Measurements from ENCODE around the gene HMCN2. TPM values are rescaled to one million over a fixed set of nuclear protein-coding genes. Genes with fewer than 3 reads are reported as not detected.

The HMCN2 gene
- total and polyA plus RNA-seq, 4 donors, result 0.24 to 1.8 (median 0.29) TPM

DNA sequence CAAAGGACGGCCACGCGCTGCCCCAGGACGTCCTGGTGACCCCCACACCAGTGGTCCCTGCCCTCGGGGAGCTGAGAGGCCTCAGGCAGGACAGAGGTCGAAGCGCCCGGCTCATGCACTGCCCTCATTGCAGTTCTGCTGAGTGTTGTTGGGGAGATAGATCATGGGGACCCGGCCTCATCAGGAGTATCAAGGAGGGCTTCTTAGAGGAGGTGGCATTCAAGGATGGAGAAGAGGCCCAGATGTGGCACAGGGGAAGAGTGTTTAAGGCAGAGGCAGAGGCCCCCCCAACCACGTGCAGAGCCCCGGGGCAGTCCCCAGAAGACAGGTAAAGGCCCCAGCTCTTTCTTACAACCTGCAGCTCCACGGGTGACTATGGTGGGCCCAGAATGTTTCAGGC lies 205.4 kb downstream of the HMCN2 start:
- H3K27ac ChIP-seq (ENCODE audit: low read depth in 1 of 2, low read length in 2 of 2), result no peak overlapping the region
- no peak for DNase-seq (ENCODE audit: low spot score)
- no peak overlapping the region for H3K9ac ChIP-seq (ENCODE audit: low read depth in 1 of 2, low read length in 2 of 2)
- peaks cover 6 to 14% (median 7%) of the 10 kb centered on the region in 4 donors for H3K4me1 ChIP-seq (ENCODE audit: control insufficient read depth in 4 of 4, insufficient read depth in 4 of 4, low read length in 3 of 4)
- H3K27me3 ChIP-seq (ENCODE audit: control insufficient read depth in 4 of 4, insufficient read depth in 4 of 4, low read length in 3 of 4), result no peaks in the 10 kb centered on the region
- H3K4me3 ChIP-seq (ENCODE audit: low read depth in 1 of 3, low read length in 3 of 3), result no peak overlapping the region
- H3K36me3 ChIP-seq (ENCODE audit: control insufficient read depth in 4 of 4, insufficient read depth in 3 of 4, low read depth in 1 of 4, low read length in 3 of 4), result peaks cover 17 to 56% (median 41%) of the 10 kb centered on the region in 4 donors
- no peaks in the 10 kb centered on the region for H3K9me3 ChIP-seq (ENCODE audit: control insufficient read depth in 4 of 4, low read length in 3 of 4)
- TF ChIP-seq TAF1 (conservative IDR thresholded peaks at IDR 0.05) (no peak), JUND (IDR thresholded peaks at IDR 0.05) (no peak), HNF4A (conservative IDR thresholded peaks at IDR 0.05) (no peak), NR2F2 (IDR thresholded peaks at IDR 0.05) (no peak), GABPA (IDR thresholded peaks at IDR 0.05 in 1 of 2, conservative IDR thresholded peaks at IDR 0.05 in 1 of 2) (no peak), FOXA1 (IDR thresholded peaks at IDR 0.05) (no peak), EGR1 (IDR thresholded peaks at IDR 0.05; ENCODE audit: low read depth in 2 of 2) (no peak), HNF4G (IDR thresholded peaks at IDR 0.05) (no peak), YY1 (IDR thresholded peaks at IDR 0.05) (no peak), RAD21 (IDR thresholded peaks at IDR 0.05) (no peak), SP1 (IDR thresholded peaks at IDR 0.05) (no peak), ZBTB33 (IDR thresholded peaks at IDR 0.05) (no peak), RXRA (IDR thresholded peaks at IDR 0.05) (no peak), FOXA2 (IDR thresholded peaks at IDR 0.05) (no peak)
- TF ChIP-seq, protein P1, sequence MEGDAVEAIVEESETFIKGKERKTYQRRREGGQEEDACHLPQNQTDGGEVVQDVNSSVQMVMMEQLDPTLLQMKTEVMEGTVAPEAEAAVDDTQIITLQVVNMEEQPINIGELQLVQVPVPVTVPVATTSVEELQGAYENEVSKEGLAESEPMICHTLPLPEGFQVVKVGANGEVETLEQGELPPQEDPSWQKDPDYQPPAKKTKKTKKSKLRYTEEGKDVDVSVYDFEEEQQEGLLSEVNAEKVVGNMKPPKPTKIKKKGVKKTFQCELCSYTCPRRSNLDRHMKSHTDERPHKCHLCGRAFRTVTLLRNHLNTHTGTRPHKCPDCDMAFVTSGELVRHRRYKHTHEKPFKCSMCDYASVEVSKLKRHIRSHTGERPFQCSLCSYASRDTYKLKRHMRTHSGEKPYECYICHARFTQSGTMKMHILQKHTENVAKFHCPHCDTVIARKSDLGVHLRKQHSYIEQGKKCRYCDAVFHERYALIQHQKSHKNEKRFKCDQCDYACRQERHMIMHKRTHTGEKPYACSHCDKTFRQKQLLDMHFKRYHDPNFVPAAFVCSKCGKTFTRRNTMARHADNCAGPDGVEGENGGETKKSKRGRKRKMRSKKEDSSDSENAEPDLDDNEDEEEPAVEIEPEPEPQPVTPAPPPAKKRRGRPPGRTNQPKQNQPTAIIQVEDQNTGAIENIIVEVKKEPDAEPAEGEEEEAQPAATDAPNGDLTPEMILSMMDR (IDR thresholded peaks at IDR 0.05; ENCODE audit: low read depth, low read length, missing input control), result no peak
- TF ChIP-seq, protein P2, sequence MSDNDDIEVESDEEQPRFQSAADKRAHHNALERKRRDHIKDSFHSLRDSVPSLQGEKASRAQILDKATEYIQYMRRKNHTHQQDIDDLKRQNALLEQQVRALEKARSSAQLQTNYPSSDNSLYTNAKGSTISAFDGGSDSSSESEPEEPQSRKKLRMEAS (IDR thresholded peaks at IDR 0.05), result no peak
- TF ChIP-seq, protein P3, sequence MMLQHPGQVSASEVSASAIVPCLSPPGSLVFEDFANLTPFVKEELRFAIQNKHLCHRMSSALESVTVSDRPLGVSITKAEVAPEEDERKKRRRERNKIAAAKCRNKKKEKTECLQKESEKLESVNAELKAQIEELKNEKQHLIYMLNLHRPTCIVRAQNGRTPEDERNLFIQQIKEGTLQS (IDR thresholded peaks at IDR 0.05), result no peak
- TF ChIP-seq, protein P4, sequence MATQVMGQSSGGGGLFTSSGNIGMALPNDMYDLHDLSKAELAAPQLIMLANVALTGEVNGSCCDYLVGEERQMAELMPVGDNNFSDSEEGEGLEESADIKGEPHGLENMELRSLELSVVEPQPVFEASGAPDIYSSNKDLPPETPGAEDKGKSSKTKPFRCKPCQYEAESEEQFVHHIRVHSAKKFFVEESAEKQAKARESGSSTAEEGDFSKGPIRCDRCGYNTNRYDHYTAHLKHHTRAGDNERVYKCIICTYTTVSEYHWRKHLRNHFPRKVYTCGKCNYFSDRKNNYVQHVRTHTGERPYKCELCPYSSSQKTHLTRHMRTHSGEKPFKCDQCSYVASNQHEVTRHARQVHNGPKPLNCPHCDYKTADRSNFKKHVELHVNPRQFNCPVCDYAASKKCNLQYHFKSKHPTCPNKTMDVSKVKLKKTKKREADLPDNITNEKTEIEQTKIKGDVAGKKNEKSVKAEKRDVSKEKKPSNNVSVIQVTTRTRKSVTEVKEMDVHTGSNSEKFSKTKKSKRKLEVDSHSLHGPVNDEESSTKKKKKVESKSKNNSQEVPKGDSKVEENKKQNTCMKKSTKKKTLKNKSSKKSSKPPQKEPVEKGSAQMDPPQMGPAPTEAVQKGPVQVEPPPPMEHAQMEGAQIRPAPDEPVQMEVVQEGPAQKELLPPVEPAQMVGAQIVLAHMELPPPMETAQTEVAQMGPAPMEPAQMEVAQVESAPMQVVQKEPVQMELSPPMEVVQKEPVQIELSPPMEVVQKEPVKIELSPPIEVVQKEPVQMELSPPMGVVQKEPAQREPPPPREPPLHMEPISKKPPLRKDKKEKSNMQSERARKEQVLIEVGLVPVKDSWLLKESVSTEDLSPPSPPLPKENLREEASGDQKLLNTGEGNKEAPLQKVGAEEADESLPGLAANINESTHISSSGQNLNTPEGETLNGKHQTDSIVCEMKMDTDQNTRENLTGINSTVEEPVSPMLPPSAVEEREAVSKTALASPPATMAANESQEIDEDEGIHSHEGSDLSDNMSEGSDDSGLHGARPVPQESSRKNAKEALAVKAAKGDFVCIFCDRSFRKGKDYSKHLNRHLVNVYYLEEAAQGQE (IDR thresholded peaks at IDR 0.05), result no peak
- WGBS, result 87% methylated on average over 12 of the region's 12 CpGs

Measured in liver (tissue), 9 donors.